Cardiac muscle cell (in vitro differentiated cells and primary cell): ENCODE data around the gene MRPS16. TPM values are rescaled to one million over a fixed set of nuclear protein-coding genes. Genes with fewer than 3 reads are reported as not detected.
"Not testable (repeated sequence)": the region's sequence is repeated elsewhere in the genome, so short reads cannot be mapped to it uniquely, and the experiment has no call there.

Experiments used
- DNase-seq, 2 donors: peaks; one replicate each; pipeline versions ENCODE4 v3.0.0 to v3.0.0-alpha.2; 2010 to 2017; ENCODE audit warnings: low read depth in 1 of 2, low spot score in 1 of 2
- H3K27ac ChIP-seq: fragments of 200-600 bp; sonication (generic); 2 replicates; pipeline ENCODE4 v1.5.1; 2016
- H3K27me3 ChIP-seq: fragments of 200-600 bp; sonication (generic); 2 replicates; pipeline ENCODE4 v1.6.0; 2016; ENCODE audit warnings: control low read depth
- H3K36me3 ChIP-seq: fragments of 200-600 bp; sonication (generic); 2 replicates; pipeline ENCODE4 v1.5.1; 2016; ENCODE audit warnings: control low read depth
- H3K4me1 ChIP-seq: fragments of 200-600 bp; sonication (generic); 2 replicates; pipeline ENCODE4 v1.8.1; 2017; ENCODE audit warnings: low read depth, mild to moderate bottlenecking, mixed run types
- H3K4me3 ChIP-seq: fragments of 200-600 bp; sonication (generic); 2 replicates; pipeline ENCODE4 v1.5.1; 2016; ENCODE audit warnings: mild to moderate bottlenecking
- H3K9me3 ChIP-seq: fragments of 200-600 bp; sonication (generic); 2 replicates; pipeline ENCODE4 v1.5.1; 2017; ENCODE audit warnings: low read depth, mild to moderate bottlenecking, control low read depth
- CTCF ChIP-seq: IDR thresholded peaks from 2 replicates; pipeline ENCODE4 v1.5.1; 2012; ENCODE audit warnings: low read depth, mild to moderate bottlenecking, low read length
- polyA plus RNA-seq: library from polyadenylated mRNA; unstranded; fragments of >200 nt; fragmentation: Nextera tagmentation; extraction: Ambion mirVana; gene quantifications from 2 replicates; pipeline ENCODE4 v1.2.1, GENCODE V29; 2016
- total RNA-seq: library from RNA; depleted of rRNA; stranded (reverse); fragments of >200 nt; gene quantifications from 2 replicates; pipeline ENCODE4 v1.2.3, GENCODE V29; 2016

The MRPS16 gene
- total and polyA plus RNA-seq, 2 experiments from 2014 or later: 51.6 to 104 TPM

- no peak for TF ChIP-seq CTCF
- Histone ChIP-seq H3K4me3 (no peak overlapping the region), H3K9me3 (no peaks in the 10 kb centered on the region), H3K36me3 (no peaks in the 10 kb centered on the region), H3K27me3 (no peaks in the 10 kb centered on the region), H3K4me1 (no peaks in the 10 kb centered on the region), H3K27ac (no peak overlapping the region)
- no peak for DNase-seq
Observed at GRCh38 chr10:73261362-73261995, 9.0 kb upstream of the MRPS16 start.

- H3K9me3 ChIP-seq, H3K27me3 ChIP-seq, DNase-seq, H3K4me3 ChIP-seq, H3K36me3 ChIP-seq, H3K4me1 ChIP-seq, H3K27ac ChIP-seq: not testable (repeated sequence)
Observed at GRCh38 chr10:73258612-73259011, 6.2 kb upstream of the MRPS16 start.

GRCh38 chr10:73253225-73253555 lies 746 bp upstream of the MRPS16 start:
- no peak for DNase-seq

GRCh38 chr10:73251683-73252444 lies 580 bp downstream of the MRPS16 start:
- peak in 1 of 2 donors; percentile 12 for DNase-seq
- no peak for TF ChIP-seq CTCF
- H3K36me3 ChIP-seq: peaks cover 10% of the 10 kb centered on the region
- H3K4me3 ChIP-seq: peak overlapping the region; percentile 78
- H3K27me3 ChIP-seq: no peaks in the 10 kb centered on the region
- H3K4me1 ChIP-seq: peaks cover 13% of the 10 kb centered on the region
- no peaks in the 10 kb centered on the region for H3K9me3 ChIP-seq
- H3K27ac ChIP-seq: peak overlapping the region; percentile 95

More at GRCh38 chr10:73253225-73253555, 746 bp upstream of the MRPS16 start:
- H3K27ac ChIP-seq: peak overlapping the region; percentile 95
- peaks cover 10% of the 10 kb centered on the region for H3K36me3 ChIP-seq
- H3K9me3 ChIP-seq: no peaks in the 10 kb centered on the region
- TF ChIP-seq CTCF: no peak
- peaks cover 9% of the 10 kb centered on the region for H3K4me1 ChIP-seq
- H3K4me3 ChIP-seq: peak overlapping the region; percentile 78
- H3K27me3 ChIP-seq: no peaks in the 10 kb centered on the region

- H3K27ac ChIP-seq: peak overlapping the region; percentile 67
- peaks cover 14% of the 10 kb centered on the region for H3K4me1 ChIP-seq
- H3K4me3 ChIP-seq: no peak overlapping the region
- DNase-seq: no peak
- H3K27me3 ChIP-seq: no peaks in the 10 kb centered on the region
- H3K9me3 ChIP-seq: no peaks in the 10 kb centered on the region
- H3K36me3 ChIP-seq: peaks cover 19% of the 10 kb centered on the region
- TF ChIP-seq CTCF: no peak
Observed at GRCh38 chr10:73248259-73248724, 4.2 kb downstream of the MRPS16 start.

- Histone ChIP-seq H3K36me3 (peaks cover 19% of the 10 kb centered on the region), H3K9me3 (no peaks in the 10 kb centered on the region), H3K27ac (peak overlapping the region; percentile 67), H3K27me3 (no peaks in the 10 kb centered on the region), H3K4me1 (peaks cover 14% of the 10 kb centered on the region), H3K4me3 (peak overlapping the region; percentile 63)
- no peak for DNase-seq
- no peak for TF ChIP-seq CTCF
Observed at GRCh38 chr10:73247509-73248258, 4.8 kb downstream of the MRPS16 start.
